Esophagus muscularis mucosa (tissue), 3 donors: Measurements from ENCODE around the gene ZSCAN12.

ENCODE experiments used
- CTCF ChIP-seq, 3 experiments: fragments of 200-600 bp in 2 of 3; fragments of 450-650 bp in 1 of 3; sonication (generic) in 2 of 3; IDR thresholded peaks; one replicate each; pipeline ENCODE4 v1.5.1; 2017 to 2019; ENCODE audit warnings: antibody characterized with exemption in 3 of 3, mild to moderate bottlenecking in 2 of 3, moderate library complexity in 1 of 3
- POLR2A ChIP-seq: fragments of 450-650 bp; IDR thresholded peaks from one replicate; pipeline ENCODE4 v1.6.1; 2017; ENCODE audit warnings: antibody characterized with exemption, moderate library complexity, mild to moderate bottlenecking, low read depth

DNA sequence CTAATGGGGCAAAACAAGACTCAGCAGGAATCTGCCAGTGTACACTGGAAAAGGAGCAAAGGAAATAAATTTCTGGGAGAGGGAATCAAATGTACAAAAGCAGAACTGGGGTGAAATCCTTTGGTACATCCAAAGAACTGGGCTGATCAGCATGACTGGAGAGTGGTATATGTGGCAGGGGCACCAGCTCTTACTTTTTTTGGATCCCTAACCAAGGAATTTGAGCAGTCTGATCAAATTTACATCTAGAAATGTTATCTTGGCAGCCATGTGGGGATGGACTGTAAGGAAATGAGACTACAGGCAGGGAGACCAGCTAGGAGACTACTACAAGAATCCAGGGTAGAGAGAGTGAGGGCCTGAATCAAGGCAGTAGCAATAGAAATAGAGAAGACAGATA lies 62.4 kb downstream of the ZSCAN12 start:
- TF ChIP-seq POLR2A (no peak), CTCF (IDR thresholded peaks at IDR 0.05) (no peak)
